Limb (tissue), 2 donors: Measurements from ENCODE around the gene KLHL6.
"Not testable (repeated sequence)": the region's sequence is repeated elsewhere in the genome, so short reads cannot be mapped to it uniquely, and the experiment has no call there.

Source experiments
- DNase-seq, 2 donors: peaks; one replicate each; pipeline ENCODE4 v3.0.0-alpha.2; 2016; ENCODE audit errors: extremely low spot score in 2 of 2

The KLHL6 gene

DNA sequence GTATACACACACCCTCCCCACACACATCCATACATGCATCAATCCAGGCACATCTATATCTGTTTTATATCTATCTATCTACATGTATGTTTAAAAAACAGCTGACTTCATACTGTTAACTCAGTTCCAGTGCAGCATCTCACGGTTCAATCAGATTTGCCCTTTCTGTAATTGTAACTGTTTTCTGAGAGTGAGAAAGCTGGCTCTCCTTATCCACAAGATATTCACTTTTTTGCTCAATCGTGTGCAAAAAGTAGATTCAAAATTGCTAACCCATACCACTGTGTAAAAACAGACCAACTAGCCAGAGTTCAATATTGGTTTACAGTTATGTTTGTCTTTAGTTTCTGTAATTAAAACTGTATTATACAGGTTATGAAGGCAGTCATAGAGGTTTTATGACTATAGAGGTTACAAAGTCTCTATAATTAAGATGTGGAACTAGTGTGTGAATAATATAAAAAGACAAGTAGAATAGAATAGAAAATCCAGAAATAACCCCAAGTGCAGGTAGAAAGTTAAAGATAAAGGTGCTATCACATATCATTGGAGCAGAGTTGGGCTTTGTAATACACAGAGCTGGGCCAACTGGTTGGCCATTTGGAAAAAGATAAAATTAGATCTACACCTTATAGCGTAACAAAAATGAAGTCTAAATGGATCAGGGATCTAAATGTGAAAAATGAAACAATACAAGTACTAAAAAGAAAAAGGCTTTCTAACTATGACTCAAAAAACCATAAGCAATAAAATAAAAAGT, 107.0 kb downstream of the KLHL6 start:
- no peak for DNase-seq

DNA sequence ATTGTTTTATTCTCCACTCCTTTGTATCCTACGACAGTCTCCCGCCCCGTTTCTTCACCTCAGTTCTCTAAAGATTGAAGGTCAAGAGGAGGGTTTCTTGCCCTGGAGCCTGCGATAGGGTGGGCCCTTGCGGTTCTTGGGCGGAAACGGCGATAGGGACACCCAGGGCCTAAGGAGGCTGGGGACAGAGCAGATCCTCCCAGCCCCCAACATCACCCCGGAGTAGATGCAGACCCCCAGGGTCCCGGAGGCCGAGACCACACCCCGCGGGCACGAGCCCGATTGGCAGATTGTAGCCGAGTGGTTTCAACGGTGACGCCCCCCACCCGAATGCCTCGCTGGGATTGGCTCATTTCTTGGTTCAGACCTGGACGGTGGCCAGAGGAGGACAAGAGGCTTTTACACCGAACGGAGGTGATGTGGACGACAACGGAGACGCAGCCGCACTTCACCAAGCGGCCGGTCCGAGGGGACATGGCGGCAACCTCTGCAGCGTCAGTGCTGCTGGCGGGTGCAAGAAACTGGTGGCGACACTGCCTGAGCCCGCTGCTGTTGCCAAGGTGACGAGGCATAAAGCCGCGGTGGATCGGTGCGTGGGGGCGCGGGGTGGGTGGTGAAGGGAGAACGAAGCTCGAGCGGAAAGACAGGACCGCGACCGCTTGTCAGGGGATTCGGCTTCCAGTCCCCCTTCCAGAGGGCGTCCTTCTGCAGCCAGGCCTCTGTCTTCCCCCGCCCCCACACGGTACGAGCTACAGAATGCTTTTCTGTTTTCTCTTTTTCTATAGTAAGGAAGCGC, 108.1 kb downstream of the KLHL6 start:
- peak; percentile 86 to 94 for DNase-seq

DNA sequence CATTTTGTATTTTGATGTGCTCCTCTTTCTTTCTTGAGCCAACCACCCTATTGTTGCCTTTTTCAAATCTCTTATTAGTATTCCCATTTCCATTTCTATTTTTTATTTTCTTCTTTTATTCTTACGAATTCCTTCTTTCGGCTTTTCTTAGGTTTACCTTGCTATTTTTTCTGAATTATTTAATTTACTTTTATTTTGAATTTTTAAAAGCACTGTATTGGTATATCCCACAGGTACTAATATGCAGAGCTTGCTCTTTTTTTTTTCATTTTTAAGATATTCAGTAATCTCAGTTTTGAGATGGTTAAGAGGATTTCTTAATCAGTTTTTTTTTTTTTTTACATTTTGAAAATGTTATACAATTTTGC, 108.7 kb downstream of the KLHL6 start:
- DNase-seq = no peak

DNA sequence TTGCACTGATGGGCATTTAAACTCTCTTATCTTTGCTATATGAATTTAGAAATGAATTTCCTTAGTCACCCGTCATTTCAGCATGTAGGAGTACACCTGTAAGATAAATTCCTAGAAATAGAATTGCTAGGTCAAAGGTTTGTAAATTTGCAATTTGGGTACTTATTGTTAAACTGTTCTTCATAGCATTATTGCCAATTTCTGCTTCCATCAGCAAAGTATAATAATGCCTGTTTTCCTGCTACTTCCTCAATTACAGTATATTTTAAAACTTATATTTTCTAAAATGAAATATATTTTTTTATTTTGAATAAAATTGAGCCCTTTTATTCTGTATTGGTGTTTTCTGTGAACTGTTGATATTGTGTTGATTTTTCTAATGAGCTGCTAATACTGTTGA, 110.8 kb downstream of the KLHL6 start:
- DNase-seq = no peak

DNA sequence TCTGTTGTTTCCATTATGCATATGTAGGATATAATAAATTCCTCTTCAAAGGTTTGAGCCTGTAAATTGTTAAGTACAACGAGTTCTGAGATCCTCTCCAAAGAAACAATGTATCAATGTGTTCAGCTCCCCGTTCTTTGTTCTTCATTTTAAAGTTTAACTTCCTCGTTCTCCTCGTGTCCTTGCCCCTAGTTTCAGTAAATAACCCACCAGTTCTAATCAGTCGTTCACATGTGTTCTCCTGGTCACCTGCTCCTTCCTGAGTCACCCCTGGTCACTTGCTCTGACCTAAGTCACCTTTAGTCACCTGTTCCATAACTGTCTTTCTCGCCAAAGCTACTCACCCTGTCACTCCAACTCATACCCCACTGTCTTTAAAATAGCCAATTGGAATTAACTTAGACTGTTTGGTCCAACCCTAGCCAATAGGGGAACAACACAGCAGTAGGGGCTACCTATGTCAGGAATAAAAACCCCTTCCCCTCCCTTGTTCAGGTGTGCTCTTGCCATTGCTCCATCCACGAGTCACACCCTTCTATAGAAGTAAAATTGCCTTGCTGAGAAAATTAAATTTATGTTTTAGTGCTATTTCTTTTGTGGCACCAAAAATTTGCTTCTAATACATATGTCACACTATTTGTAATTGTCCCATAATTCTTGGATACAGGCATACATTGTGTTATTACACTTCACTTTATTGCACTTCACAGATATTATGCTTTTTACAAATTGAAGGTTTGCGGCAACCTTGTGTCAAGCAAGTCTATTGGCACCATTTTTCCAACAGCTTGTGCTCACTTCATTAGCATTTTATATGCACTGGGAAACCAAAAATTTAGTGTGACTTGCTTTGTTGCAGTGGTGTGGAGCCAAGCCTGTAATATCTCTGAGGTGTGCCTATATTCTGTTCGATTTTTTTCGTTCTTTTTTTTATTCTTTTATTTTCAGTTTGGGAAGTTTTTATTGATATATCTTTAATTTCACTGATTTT, 111.8 kb downstream of the KLHL6 start:
- no peak for DNase-seq

DNA sequence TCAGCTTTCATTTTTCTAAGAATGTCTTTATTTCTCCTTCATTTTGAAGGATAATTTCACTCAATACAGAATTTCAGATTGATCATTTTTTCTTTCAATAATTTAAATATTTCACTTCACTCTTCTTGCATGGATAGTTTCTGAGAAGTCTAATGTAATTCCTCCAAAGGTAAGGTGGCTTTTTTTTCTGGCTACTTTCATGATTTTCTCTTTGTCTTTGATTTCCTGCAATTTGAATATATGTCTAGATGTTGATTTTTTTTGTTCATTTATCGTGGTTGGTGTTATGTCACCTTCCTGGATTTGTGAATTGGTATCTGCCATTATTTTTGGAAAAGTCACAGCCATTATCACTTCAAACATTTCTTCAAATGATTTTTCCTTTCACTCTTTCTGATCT, 112.5 kb downstream of the KLHL6 start:
- no peak for DNase-seq

DNA sequence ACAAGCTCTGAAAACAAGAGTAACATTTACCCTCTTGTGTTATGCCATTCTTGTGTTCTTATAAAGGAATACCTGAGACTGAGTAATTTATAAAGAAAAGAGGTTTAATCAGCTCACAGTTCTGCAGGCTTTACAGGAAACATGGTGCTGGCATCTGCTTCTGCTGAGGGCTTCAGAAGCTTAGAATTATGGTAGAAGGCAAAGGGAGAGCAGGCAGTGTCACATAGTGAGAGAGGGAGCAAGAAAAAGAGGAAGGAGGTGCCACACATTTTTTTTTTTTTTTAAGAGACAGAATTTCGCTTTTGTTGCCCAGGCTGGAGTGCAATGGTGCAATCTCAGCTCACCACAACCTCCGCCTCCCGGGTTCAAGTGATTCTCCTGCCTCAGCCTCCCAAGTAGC, 115.0 kb downstream of the KLHL6 start:
- not testable (repeated sequence) for DNase-seq

DNA sequence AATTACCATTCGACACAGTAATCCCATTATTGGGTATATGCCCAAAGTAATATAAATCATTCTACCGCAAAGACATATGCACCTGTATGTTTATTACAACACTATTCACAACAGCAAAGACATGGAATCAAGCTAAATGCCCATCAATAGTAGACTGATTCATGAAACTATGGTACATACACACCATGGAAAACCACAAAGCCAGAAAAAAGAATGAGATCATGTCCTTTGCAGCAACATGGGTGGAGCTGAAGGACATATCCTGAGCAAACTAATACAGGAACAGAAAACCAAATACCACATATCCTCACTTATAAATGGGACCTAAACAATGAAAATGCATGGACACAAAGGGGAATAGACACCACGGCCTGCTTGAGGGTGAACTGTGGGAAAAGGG, 116.0 kb downstream of the KLHL6 start:
- no peak for DNase-seq

DNA sequence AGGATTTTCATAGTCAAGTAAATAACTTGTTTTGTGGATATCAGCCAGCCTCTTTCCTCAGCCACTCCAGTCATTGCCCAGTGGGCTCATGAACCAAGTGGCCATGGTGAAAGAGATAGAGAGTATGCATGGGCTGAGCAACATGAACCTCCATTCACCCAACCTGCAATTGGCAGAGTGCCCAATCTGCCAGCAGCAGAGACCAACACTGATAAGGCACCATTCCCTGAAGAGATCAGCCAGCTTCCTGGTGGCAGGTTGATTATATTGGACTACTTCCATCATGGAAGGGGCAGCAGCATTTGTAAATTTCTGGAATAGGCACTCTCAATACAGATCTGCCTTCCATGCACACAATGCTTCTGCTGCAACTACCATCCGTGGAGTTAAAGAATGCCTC, 116.8 kb downstream of the KLHL6 start:
- no peak for DNase-seq

DNA sequence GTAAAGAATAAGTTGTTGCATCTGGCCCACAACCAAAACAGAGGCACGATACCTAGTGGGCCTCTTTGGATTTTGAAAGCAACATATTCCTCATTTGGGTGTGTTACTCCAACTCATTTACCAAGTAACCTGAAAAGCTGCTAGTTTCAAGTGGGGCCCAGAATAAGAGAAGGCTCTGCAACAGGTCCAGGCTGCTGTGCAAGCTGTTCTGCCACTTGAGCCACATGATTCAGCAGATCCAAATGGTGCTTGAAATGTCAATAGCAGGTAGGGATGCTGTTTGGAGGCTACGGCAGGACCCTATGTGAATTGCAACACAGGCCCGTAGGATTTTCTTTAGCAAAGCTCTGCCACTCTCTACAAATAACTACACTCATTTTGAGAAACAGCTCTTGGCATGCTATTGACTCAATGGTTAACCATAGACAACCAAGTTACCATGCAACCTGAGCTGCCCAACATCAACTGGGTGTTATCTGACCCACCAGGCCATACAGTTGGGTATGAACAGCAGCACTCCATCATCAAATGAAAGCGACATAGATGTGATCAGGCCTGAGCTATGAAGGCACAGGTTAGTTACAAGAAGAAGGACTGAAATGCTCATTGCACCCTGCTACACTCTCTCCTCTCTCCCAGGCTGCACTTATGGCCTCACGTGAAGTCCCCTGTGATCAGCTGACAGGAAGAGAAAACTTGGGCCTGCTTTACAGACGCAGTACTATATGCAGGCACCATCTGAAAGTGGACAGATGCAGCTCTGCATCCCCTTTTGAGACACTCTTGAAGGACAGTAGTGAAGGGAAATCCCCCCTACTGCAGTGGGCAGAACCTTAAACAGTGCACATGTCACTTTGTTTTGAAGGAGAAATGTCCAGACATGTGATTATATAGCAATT, 117.6 kb downstream of the KLHL6 start:
- DNase-seq = no peak
